Endothelial cell of umbilical vein (primary cell): ENCODE measurements around the gene C13orf46.

Source experiments
- EZH2 ChIP-seq: IDR thresholded peaks from 2 replicates; pipeline ENCODE4 v1.6.1; 2012; ENCODE audit warnings: borderline replicate concordance, low read depth, mild to moderate bottlenecking, moderate library complexity, low read length, inconsistent platforms; ENCODE audit not compliant: severe bottlenecking
- GATA2 ChIP-seq: IDR thresholded peaks from 2 replicates; pipeline ENCODE4 v1.7.0; 2011; ENCODE audit warnings: low read depth, mild to moderate bottlenecking, moderate library complexity, mixed read lengths, low read length; ENCODE audit not compliant: insufficient read length, insufficient read depth
- JUN ChIP-seq: IDR thresholded peaks from 2 replicates; pipeline ENCODE4 v1.6.1; 2011; ENCODE audit warnings: borderline replicate concordance, low read depth; ENCODE audit not compliant: insufficient read length, insufficient read depth
- POLR2A ChIP-seq: IDR thresholded peaks from 2 replicates; pipeline ENCODE4 v1.6.1; 2012; ENCODE audit warnings: low read depth, mild to moderate bottlenecking, control low read depth, low read length
- TF ChIP-seq, protein P1 (sequence below), 2 donors: IDR thresholded peaks; 1 replicate in 1 of 2; 2 replicates in 1 of 2; pipeline ENCODE4 v1.5.1; 2011; ENCODE audit warnings: low read length in 2 of 2, mild to moderate bottlenecking in 2 of 2, moderate library complexity in 2 of 2, control low read depth in 1 of 2, inconsistent platforms in 1 of 2, low read depth in 1 of 2; ENCODE audit not compliant: insufficient read depth in 1 of 2; ENCODE audit errors: extremely low read depth in 1 of 2

DNA sequence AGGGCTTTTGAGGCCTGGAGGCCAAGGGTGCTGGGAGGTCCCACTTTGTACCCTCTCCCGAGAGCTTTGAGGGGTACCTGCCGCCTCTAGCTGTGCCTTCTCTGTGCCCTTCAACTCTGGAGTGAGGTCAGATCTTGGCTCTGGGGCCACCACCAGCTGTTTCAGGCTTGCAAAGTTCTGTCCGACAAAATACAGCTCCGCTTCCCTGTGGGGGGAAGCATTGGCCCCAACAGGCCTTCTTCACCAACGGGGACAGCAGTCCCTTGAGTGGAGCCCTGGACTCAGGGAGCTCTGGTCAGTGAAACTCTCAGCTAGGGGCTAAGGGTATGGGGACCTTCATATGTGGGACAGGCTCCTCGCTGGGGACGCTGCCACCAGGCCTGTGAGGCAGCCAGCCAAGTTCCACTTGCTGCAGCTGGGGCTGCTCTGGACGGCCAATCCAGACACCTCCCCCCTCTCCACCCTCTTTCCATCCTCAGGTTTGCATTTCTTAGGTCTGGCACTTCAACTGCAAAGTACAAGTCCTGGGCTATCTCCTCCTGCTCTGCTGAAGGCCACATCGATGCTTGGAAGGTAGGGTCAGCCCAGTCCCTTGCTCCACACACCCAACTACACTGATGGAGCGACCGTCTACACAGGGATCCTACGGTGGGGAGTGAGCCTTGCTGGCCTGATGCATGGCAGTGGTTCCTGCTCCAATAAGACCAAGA is 46.8 kb downstream of the C13orf46 start:
- no peak for TF ChIP-seq GATA2
- TF ChIP-seq EZH2, result no peak
- TF ChIP-seq, protein P1, sequence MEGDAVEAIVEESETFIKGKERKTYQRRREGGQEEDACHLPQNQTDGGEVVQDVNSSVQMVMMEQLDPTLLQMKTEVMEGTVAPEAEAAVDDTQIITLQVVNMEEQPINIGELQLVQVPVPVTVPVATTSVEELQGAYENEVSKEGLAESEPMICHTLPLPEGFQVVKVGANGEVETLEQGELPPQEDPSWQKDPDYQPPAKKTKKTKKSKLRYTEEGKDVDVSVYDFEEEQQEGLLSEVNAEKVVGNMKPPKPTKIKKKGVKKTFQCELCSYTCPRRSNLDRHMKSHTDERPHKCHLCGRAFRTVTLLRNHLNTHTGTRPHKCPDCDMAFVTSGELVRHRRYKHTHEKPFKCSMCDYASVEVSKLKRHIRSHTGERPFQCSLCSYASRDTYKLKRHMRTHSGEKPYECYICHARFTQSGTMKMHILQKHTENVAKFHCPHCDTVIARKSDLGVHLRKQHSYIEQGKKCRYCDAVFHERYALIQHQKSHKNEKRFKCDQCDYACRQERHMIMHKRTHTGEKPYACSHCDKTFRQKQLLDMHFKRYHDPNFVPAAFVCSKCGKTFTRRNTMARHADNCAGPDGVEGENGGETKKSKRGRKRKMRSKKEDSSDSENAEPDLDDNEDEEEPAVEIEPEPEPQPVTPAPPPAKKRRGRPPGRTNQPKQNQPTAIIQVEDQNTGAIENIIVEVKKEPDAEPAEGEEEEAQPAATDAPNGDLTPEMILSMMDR (IDR thresholded peaks at IDR 0.05; ENCODE audit: extremely low read depth in 1 of 2, insufficient read depth in 1 of 2, low read depth in 1 of 2, low read length in 2 of 2), result no peak
- TF ChIP-seq POLR2A, result no peak
- no peak for TF ChIP-seq JUN
